GM19099 (cell line): ENCODE data around the gene RNASEH1.

Experiments used
- POLR2A ChIP-seq: IDR thresholded peaks from 3 replicates; pipeline ENCODE4 v1.6.1; 2011; ENCODE audit warnings: low read depth; ENCODE audit not compliant: insufficient read length; ENCODE audit errors: extremely low read depth

Gene RNASEH1

DNA sequence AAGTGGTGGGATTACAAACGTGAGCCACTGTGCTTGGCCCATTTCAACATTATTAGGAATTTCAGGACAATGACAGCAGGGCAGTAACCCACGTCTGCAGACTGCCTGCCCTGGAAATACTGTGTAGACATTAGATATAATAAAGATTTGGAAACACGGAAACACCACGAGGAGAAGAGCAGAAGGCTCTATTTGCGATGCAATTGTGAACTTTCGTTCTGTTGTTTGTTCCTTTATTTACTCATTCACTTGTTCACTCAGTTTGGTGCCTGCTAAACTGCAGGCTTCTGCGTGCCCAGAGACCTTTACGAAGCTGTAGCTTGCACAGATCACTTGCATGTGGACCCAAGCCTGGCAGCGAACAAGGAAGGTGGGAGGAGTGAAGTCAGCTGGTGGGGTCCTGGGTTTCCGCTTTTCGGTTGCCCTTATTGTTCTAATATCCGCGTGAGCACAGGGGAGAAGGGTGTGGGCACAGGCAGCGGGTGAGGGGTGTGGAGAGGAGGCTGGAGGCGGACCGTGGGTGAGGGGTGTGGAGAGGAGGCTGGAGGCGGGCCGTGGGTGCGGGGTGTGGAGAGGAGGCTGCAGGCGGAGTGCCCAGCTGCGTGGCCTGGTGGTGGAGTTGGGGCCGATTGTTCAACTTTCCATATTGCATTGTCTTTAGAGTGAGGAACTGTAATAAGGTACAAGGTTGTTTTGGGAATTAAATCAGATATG, 40.2 kb upstream of the RNASEH1 start:
- no peak for TF ChIP-seq POLR2A

DNA sequence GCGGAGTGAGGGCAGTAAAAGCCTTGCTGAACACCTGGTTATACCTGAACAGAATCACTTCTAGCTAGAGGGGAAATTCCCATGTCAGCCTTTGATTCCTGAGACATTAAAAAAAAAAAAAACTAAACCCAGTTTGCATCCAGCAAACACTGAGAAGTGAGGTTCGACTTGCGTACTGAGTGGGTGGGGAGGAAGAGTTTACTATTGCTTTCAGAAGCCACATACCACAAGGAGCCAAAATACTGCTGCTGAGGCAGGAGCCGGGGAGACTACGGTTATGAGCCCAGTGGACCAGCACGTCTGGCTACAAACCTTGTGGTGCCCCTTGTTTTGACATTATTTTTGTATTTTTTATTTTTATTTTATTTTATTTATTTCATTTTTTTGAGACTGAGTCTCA, 39.4 kb upstream of the RNASEH1 start:
- TF ChIP-seq POLR2A = no peak

- no peak for TF ChIP-seq POLR2A
These were observed 38.8 kb upstream of the RNASEH1 start for GRCh38 chr2:3596901-3597417.

DNA sequence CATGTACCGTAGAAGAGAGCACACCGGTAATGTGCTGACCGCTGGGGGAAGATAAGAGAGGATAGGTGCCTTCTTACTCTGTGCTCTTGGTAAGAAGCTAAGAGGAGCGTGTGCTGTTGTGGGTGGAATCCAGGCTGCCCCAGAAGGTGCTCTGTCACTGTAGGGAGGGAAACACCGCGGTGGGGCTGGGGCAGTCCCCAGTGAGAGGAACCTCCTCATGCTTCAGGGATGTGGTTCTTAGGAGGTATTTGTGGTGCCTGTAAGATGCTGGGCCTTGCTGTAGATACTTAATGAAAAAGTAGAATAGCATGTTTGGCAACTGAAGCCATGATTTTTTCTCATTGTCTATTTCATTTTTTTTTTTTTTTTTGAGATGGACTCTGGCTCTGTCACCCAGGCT, 37.9 kb upstream of the RNASEH1 start:
- no peak for TF ChIP-seq POLR2A

DNA sequence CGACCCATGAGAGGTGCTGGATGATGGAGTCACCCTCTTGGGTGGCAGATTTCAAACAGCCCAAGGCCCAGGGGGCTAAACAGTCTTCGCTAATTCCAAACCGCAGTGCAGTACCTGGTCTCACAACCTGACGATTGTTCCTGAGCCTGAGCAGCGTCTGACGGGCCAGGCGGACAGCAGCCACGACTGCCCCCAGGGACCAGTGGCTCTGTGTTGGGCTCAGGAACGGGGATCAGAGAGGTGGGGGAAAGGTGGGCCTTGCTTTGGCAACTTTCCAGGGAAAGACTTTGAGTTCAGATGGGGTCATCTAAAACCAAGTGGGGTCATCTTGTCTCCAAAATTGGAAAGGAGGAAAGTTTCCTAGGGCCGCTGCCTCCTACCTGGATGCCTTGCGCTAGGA, 37.3 kb upstream of the RNASEH1 start:
- TF ChIP-seq POLR2A = no peak

DNA sequence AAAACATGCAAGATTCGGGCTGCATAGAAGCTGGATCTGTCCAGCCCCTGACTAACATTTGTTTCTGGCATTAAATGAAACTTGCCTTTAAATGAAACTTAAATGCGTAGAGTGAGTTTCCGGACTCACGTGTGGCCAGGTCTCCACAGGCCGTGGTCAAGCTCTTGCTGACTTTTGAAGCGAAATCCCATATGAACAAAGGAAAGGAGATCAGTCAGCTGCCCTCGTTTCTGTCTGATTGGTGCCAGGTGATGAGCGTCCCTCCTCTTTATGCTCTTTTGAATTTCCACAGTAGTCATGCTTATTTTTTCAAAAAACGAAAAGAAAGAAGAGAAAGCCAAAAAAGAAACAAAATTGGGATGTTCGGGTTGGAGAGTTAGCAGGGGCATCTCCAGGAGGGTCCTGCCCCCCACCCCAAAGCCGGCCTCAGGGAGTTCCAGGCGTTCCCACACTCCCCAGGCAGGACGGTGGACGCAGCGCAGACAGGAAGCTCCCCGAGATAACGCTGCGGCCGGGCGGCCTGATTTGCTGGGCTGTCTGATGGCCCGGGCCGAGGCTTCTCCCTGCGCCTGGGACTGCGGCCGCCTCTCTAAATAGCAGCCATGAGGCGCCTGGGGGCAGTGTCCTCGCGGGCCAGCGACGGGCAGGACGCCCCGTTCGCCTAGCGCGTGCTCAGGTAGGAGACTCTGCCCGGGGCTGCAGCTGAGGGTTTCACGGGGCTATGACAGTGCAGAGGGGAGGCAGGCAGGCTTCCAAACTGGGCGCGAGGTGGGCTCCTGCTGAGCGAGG, 36.6 kb upstream of the RNASEH1 start, which contains the start of gene COLEC11:
Gene COLEC11 (plus strand): TSS at position 620 of the 789 bp plus-strand sequence. CDS start 9,229 bp downstream, outside the sequence.
- TF ChIP-seq POLR2A = no peak

DNA sequence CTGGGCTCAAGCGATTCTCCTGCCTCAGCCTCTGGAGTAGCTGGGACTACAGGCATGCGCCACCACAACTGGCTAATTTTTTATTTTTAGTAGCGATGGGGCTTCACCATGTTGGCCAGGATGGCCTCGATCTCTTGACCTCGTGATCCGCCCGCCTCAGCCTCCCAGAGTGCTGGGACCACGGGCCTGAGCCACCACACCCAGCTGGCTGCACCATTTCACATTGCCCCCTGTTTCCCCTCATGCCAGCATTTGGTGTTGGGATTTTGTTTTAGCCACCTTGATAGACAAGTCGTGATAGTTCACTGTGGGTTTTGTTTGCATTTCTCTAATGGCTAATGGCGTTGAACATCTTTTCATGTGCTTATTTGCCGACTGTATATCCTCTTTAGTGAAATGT, 31.0 kb upstream of the RNASEH1 start:
- TF ChIP-seq POLR2A = no peak

- TF ChIP-seq POLR2A = no peak
These were observed 30.0 kb upstream of the RNASEH1 start for GRCh38 chr2:3588084-3588483.

DNA sequence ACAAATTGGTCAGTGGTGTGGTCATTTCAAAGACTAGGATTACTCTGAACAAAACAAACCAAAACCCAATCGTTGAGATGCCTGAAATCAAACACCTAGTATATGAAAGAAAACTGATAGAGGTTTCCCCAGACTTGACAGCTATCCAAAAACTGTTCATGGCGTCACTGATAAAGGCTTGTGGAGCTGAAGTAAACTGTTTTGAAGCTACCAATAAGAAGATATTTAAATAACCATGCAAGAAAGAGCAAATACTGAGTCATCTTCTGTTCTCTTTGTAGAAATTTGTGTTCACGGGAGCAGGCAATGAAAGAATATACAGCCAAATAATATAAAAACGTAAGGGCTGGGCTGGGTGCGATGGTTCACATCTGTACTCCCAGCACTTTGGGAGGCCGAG, 29.3 kb upstream of the RNASEH1 start:
- TF ChIP-seq POLR2A = no peak

DNA sequence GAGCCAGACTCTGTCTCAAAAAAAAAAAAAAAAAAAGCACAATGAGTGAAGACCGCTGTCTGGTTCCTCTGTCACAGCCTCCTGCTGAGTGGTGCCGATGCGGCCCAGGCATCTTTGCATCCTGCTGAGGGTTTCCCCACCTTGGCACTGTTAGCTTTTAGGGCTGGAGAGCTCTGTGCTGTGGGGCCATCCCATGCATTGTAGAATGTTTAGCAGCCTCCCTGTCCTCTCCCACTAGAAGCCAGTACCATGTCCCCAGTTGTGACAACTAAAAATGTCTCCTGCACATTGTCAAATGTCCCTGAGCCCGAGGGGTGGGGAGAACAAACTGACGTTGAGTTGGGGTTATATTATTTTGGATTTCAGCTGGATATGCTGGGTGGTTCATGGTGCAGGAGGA, 28.9 kb upstream of the RNASEH1 start:
- TF ChIP-seq POLR2A = no peak

GRCh38 chr2:3586220-3586619, 28.1 kb upstream of the RNASEH1 start:
- no peak for TF ChIP-seq POLR2A

GRCh38 chr2:3585261-3586109, 27.4 kb upstream of the RNASEH1 start:
- no peak for TF ChIP-seq POLR2A

DNA sequence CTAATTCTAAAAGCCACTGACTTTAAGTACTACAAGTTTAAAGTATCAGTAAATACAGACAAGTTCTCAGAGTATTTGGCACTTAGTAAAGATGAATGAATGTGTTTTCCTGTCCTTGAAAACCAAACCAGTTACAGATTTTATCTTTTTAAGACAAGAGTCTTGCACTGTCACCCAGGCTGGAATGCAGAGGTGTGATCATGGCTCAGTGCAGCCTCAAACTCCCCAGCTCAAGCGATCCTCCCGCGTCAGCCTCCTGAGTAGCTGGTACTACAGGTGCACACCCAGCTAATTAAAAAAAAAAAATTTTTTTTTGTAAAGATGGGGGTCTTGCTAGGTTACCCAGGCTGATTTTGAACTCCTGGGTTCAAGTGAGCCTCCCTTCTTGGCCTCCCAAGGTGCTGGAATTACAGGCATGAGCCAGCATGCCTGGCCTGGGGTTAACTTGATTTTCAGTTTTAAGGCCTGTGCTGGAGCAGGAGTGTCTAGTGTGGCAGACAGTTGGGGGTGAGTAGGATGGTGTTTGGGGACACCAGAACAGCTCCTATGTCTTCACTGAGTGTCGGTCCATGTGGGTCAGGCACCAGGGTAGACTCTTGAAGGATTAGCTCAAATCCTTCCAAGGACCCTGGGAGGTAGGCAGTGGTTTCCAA, 26.6 kb upstream of the RNASEH1 start:
- no peak for TF ChIP-seq POLR2A

DNA sequence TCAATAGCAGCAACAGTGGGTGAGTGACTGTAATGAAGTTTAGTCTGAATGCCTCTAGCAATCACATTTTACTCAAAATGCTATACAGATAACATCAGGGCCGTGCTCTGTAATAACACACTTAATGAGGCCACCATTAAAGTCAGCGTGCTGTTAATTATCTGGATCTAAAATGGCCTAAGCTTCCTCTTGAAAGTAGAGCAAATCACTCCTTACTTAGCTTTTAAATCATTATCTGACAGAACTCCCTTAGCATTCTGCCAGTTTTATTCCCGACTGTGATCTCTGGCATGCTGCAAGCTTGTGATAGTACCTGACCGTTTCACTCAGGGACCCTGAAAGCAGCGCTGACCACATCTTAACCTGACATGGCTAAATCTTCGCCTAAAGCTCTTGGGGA, 25.9 kb upstream of the RNASEH1 start:
- TF ChIP-seq POLR2A = peak; percentile 19
